Astrocyte of the hippocampus (primary cell): ENCODE data around the gene ANP32E.
A peak's percentile ranks its signal among the peaks of the same experiment; 100 is the strongest.

Experiments used
- DNase-seq: peaks from one replicate; pipeline ENCODE4 v3.0.0; 2011; ENCODE audit warnings: low read depth, low spot score

ANP32E gene

DNA sequence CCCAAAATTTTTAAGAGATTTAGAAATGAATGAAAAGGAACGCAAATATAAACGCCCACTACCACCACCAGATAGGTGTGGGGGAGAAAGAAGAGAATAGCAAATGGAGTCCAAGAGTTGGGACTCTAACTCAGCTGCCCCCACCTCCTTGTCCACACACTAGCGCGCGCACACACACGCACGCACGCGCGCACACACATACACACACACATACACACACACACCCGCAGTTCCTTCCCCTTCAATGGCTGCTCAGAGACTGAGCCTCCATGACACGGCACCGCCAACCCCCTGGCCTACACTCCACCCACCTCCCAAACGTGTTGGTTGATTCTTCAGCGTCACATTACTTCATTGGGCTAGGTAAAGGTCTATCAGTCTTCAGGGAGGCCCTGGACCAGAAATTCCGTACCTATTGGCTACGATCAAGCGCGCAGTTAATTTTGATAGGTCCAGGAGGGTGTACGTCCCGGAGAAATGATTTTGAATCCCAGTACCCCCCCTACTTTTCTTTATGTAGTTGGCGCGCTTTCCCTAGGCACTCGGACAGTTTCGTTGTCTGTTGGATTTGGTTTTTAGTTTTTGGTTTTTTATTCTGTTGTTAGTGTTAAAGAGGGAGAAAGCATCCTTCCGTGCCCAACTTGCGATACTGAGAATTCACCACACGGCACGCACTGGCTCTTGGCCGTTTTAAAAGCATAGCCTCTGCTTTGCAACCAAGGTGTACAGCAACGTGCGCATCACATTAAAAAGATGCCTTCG, at the start of gene ANP32E:
Gene ANP32E, minus strand, starts transcription at position 261 of the 762 bp plus-strand sequence. CDS start 326 bp downstream, outside the sequence.
- DNase-seq: peak; percentile 99

DNA sequence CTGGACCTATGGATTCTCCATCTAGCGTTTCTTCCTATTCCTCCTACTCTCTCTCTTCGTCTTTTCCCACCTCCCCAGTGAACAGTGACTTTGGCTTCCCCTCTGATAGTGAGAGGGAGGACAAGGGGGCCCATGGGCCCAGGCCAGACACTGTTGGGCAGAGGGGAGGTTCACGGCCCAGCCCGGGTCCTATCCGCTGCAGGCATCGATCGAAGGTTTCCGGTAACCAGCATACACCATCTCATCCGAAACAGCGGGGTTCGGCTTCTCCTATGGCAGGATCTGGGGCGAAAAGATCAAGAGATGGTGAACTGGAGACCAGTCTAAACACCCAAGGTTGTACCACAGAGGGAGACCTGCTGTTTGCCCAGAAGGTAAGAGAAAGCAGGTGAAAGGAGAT, 47.3 kb upstream of the ANP32E start:
- no peak for DNase-seq

- no peak for DNase-seq
These were observed 46.6 kb upstream of the ANP32E start for GRCh38 chr1:150282558-150282958.

DNA sequence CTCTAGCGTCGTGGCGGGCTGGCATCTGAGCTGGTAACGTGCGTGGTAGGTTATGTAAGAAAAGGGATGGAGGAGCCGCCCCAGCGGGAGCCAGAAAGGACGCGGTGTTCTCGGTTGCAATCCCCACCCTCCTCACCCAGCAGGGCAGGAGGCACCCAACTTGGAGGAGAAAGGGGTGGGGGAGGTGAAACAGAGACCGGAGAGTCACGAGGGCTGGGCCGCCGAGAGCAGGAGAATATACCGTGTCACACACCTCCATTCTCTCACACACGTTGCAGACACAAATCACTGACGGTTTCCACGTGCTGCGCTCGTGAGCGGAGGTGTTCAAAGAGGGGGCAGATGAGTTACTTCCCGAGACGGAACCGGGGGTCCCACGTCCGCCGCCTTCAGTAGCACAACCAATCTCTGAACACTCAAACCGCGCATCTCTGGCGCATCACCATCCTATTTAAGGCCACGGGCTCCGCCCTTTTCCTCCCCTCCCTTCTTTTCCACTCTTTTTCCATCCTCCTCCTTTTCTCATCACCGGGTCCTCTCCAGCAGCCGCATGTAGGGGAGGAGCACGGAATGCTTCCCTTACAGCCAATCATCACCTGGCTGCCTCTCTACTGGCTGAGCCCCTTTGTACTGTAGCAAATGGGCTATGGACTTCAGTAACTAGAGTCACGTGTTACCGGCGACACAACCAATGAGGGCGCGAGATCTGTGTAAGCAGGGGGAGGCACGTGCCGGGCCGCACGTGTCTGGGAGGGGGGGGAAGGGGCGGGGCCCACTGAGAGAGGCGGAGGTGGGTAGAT, 46.0 kb upstream of the ANP32E start, which contains the start of gene CIART:
Gene CIART, plus strand, starts transcription at position 797 of the 800 bp plus-strand sequence. CDS start 714 bp downstream, outside the sequence.
- DNase-seq: peak; percentile 99

- DNase-seq: peak; percentile 84
These were observed 45.4 kb upstream of the ANP32E start for GRCh38 chr1:150281221-150281757.

GRCh38 chr1:150280138-150280707, 44.3 kb upstream of the ANP32E start:
- DNase-seq: no peak

GRCh38 chr1:150273311-150273710, 37.4 kb upstream of the ANP32E start:
- no peak for DNase-seq

DNA sequence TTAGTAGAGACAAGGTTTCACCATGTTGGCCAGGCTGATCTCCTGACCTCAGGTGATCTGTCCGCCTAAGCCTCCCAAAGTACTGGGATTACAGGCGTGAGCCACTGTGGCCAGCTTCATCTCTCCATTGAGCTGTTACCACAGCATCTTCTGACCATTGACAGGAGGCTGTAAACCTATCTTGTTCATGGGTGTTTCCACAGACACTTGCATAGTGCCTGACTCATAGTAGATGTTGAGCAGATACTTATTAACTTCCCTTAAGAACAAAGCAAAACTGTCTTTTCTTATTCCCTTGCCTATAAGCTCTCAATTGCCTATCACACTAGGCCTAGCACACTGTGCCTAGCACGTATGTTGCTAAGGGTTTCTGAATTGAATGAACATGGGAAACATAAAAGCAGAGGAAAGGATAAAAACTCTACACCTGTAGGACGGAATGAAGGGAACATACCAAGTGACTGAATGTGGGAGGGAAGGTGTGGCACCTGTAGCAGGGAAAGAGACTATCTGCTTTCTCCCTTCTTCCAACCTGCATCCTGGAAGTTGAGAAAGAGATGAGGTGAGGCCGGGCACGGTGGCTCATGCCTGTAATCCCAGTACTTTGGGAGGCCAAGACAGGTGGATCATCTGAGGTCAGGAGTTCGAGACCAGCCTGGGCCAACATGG, 35.5 kb upstream of the ANP32E start:
- no peak for DNase-seq

DNA sequence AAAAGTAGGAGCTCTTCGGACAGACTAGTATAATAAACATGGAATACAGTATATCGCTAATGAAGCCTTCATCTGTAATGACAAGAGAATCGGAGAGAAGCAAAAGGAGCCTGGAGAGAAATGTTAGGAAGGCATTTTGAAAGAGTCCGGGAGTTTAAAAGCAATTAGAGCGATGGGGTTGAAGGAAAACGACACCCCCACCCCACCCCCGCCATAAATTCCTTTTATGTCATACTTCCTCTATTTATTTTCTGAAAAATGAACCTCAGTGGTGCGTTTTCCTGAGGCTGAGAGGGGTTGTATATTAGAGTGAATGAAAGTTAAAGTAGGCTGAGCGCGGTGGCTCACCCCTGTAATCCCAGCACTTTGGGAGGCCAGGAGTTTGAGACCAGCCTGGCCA, 33.5 kb upstream of the ANP32E start:
- no peak for DNase-seq

GRCh38 chr1:150268705-150269403, 32.9 kb upstream of the ANP32E start, which contains the start of gene APH1A:
Gene APH1A, minus strand, starts transcription at chr1:150269016. Its CDS starts 206 bp downstream, at chr1:150268810.
- DNase-seq: peak; percentile 98

DNA sequence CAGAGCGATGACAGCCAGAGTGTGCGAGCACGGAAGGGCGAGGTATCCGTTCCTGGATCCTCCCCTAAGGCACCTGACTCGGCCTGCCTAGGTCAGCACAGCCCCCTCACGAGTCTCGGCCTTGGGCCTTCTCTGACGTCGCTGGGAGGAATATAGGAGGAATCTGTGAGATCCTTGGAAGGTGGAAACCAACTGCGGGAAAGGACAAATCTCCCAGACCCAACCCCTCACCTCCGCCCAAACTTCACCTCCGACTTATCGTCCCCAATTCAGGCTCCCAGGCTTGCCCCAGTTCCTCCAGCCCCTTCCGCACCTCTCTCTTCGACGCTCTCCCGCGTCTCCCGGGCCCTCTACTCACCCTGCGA, 32.4 kb upstream of the ANP32E start:
- peak; percentile 33 for DNase-seq

DNA sequence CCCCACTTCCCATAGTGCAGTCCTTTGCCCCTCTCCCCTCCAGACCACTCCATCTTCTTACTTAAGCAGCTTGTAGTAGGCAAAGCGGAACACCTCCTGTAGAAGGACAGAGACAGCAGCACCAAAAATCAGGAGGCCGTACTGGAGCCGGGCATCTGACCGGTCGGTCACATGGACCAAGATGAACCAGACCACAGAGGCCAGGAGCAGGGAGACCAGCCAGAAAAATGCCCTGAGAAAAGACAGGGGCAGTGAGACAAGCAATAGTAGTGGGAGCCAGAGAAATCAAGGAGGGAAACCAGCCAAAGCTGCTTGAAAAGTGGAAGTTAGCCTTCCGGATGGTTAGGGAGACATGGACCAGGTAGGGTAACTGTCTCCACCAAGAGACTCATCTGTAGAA, 32.0 kb upstream of the ANP32E start:
- DNase-seq: no peak

- DNase-seq: no peak
These were observed 27.6 kb upstream of the ANP32E start for GRCh38 chr1:150263549-150263948.

DNA sequence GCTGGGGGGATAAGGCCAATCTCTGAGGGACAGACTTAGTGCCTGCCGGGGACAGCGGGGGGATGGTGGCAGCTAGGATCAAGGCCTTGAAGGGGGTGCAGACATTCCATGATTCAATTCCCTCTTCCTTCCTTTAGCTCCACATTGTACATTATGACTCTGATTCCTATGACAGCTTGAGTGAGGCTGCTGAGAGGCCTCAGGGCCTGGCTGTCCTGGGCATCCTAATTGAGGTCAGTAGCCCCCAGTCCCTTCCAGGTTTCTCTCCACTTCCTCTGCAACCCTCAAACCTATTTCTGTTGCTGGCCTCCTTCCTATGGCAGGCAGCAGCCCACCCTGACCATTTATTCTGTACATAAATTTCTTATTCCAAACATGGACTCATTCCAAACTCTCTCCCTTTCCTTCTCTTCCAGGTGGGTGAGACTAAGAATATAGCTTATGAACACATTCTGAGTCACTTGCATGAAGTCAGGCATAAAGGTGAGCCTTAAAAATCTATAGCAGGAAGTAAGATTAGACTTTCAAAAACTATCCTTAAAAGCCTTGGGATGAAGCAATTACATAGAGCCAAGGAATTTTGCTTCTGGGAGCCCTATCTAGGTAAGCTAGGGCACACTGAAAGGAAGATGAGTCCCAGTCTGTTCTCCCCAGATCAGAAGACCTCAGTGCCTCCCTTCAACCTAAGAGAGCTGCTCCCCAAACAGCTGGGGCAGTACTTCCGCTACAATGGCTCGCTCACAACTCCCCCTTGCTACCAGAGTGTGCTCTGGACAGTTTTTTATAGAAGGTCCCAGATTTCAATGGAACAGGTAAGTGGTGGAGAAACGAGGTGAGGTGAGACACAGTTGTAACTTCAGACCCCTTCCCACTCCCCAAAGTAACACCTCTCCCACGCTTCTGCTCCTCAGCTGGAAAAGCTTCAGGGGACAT, 26.7 kb upstream of the ANP32E start:
- no peak for DNase-seq

DNA sequence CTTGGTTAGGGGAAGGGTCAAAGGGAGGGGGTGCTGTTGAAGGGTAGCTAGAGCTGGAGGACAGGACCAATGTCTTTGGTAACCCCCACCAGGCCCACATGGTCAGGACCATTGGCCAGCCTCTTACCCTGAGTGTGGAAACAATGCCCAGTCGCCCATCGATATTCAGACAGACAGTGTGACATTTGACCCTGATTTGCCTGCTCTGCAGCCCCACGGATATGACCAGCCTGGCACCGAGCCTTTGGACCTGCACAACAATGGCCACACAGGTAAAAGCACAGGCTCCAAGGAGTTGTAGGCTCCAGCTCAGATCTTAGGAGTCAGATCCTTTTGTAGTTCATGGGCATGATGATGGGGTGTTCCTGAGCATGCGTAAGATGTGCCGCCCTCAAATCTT, 25.5 kb upstream of the ANP32E start:
- DNase-seq: no peak

DNA sequence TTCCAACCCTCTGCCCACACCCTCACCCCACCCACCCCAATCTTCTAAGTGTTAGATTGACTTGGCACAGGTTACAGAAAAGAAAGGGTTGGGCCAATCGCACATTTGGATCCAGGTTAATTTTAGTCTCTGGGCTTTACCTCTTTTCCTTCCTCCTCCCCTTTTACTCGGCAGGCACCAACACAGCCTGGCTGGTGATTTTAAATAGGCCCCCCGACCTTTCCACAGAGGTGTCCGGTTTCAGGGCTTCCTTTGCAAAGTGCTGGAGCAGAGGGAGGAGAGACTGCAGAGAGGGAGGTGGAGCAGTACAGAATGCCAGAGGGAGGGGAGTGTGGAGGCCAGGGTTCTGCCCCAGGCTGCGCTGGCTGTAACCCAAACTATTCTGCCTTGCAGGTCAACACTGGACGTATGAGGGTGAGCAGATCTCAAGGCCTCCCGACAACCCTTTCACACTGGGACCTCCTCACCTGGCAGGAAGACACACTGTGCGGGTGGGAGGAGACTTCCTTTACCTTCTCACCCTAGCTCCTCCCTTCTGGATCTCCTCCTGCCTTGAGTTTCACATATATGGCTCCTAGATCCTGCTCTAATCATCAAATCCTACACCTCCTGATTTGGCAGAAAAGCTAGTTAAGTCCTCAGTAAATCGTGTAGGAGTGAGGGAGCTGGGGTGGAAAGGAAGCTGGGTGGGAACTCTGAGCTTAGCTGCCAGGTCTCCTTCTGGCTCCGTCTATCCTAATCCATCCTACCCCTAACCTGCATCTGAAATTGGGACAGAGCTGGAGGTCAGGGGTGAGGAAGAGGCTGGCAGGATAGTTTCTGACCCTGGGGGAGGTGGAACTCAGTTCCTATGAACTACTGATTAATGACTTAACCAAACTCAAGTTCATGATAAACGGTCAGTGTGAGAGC, 24.1 kb upstream of the ANP32E start:
- peak; percentile 50 for DNase-seq

DNA sequence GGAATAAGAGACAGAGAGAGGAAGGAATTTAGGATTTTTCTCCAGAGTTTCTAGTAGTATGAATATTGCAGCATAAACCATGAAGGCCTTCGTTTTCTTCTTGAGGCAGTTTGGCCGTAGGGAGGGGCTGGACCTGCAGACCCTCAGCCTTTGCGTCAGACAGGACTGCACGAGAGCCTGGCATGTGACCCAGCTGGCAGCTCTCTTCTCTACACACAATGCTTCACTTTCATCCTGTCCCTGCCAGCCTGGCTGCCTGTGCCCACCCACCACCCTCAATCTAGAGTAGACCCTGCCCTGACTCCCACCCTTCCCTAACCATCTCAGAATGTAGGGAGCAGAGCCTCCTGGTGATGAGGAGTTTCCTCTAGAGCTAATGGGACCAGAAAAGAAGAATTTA, 23.3 kb upstream of the ANP32E start:
- no peak for DNase-seq
